Kidney (tissue), 14 donors: ENCODE data around the gene PEAK3. TPM values are rescaled to one million over a fixed set of nuclear protein-coding genes. Genes with fewer than 3 reads are reported as not detected.
A peak's percentile ranks its signal among the peaks of the same experiment; 100 is the strongest.

ENCODE experiments used
- DNase-seq, 5 donors: peaks; one replicate each; pipeline ENCODE4 v3.0.0-alpha.2; 2013 to 2020
- FAIRE-seq: peaks from 2 replicates; lab custom pipeline; 2012; peaks lifted over from hg19 to GRCh38; lab: Jason Lieb, UNC
- H3K27ac ChIP-seq, 2 donors: one replicate each; pipeline ENCODE4 v1.7.0; 2013; ENCODE audit warnings: low read depth in 2 of 2, low read length in 2 of 2, inconsistent platforms in 1 of 2
- H3K27me3 ChIP-seq: one replicate; pipeline ENCODE4 v1.7.1; 2013; ENCODE audit warnings: low read length, inconsistent platforms; ENCODE audit not compliant: control insufficient read depth, insufficient read depth
- H3K36me3 ChIP-seq, 3 donors: one replicate each; pipeline versions ENCODE4 v1.7.0 to v1.7.1; 2013; ENCODE audit warnings: low read length in 3 of 3, control low read depth in 1 of 3, inconsistent platforms in 1 of 3; ENCODE audit not compliant: insufficient read depth in 3 of 3, control insufficient read depth in 2 of 3
- H3K4me1 ChIP-seq, 3 donors: one replicate each; pipeline versions ENCODE4 v1.7.0 to v1.7.1; 2013; ENCODE audit warnings: low read length in 3 of 3, inconsistent platforms in 1 of 3, low read depth in 1 of 3; ENCODE audit not compliant: control insufficient read depth in 2 of 3, insufficient read depth in 2 of 3
- H3K4me3 ChIP-seq, 3 donors: one replicate each; pipeline versions ENCODE4 v1.7.0 to v1.8.1; 2013; ENCODE audit warnings: low read length in 3 of 3, control low read depth in 1 of 3, inconsistent platforms in 1 of 3
- H3K9ac ChIP-seq, 3 donors: one replicate each; pipeline versions ENCODE4 v1.7.0 to v1.7.1; 2013; ENCODE audit warnings: low read length in 3 of 3, control low read depth in 1 of 3, inconsistent platforms in 1 of 3
- H3K9me3 ChIP-seq, 3 donors: one replicate each; pipeline versions ENCODE4 v1.7.0 to v1.7.1; 2013; ENCODE audit warnings: low read length in 3 of 3, control low read depth in 1 of 3, inconsistent platforms in 1 of 3; ENCODE audit not compliant: control insufficient read depth in 2 of 3, insufficient read depth in 1 of 3
- intact Hi-C: fragments of 100-400 bp; cut with DNase I; formaldehyde crosslinking; loops from one replicate; pipeline ENCODE4 v1.11.1; 2022
- polyA plus RNA-seq: library from polyadenylated mRNA; stranded (reverse); fragments of 350-450 nt; fragmentation: Illumina TruSeq; extraction: RNeasy Lipid Tissue Mini Kit (QIAGEN cat#74804); gene quantifications from one replicate; pipeline ENCODE4 v1.2.3, GENCODE V29; 2014; ENCODE audit warnings: low read depth, low replicate concordance; ENCODE audit not compliant: insufficient read depth
- total RNA-seq: library from RNA; stranded (reverse); fragmentation: NEBNext Ultra II Directional; extraction: Animal tissue kit (Norgen Biotek cat#: 25700); gene quantifications from one replicate; pipeline ENCODE4 v1.2.1, GENCODE V29; 2021
- TF ChIP-seq, protein P1 (sequence below): IDR thresholded peaks from 3 replicates; pipeline ENCODE4 v1.5.1; 2012; ENCODE audit warnings: mild to moderate bottlenecking, moderate library complexity, borderline replicate concordance; ENCODE audit not compliant: insufficient read depth; ENCODE audit errors: extremely low read depth
- donor health status: control.
- donor health status: control.
- donor health status: control.
- donor health status: control.
- donor health status: control.
- donor health status: DM: yes; HTN: yes; CAD: no.
- donor health status: Normal renal cell carcinoma (clear cell type).

Gene PEAK3
- total and polyA plus RNA-seq, 2 donors from 2014 or later: 2.1 TPM; not detected in 1

DNA sequence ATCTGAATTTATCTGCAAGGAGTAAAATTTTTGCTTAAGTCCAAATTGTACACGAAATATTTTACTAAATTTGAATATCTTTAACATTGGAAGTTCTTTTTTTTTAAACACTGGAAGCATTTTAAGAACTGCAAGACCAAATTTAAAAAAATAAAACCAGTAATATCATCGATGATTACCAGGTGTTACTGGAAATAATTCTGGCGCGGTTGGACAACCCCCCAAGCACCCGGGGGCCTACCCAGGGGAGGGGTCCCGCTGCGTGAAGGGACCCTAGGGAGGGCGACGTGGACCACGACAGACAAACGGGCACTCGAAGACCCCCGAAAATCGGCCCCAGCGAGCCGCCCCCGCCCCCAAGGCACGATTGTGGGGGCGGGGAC lies 13.1 kb downstream of the PEAK3 start:
- peak overlapping the region; percentile 54 to 77 (median 56) for H3K4me3 ChIP-seq
- H3K36me3 ChIP-seq: peaks cover 0 to 14% (median 0%) of the 10 kb centered on the region in 3 donors
- no peak overlapping the region for H3K27ac ChIP-seq
- H3K9ac ChIP-seq: peak overlapping the region in 1 of 3 donors; percentile 22
- TF ChIP-seq, protein P1, sequence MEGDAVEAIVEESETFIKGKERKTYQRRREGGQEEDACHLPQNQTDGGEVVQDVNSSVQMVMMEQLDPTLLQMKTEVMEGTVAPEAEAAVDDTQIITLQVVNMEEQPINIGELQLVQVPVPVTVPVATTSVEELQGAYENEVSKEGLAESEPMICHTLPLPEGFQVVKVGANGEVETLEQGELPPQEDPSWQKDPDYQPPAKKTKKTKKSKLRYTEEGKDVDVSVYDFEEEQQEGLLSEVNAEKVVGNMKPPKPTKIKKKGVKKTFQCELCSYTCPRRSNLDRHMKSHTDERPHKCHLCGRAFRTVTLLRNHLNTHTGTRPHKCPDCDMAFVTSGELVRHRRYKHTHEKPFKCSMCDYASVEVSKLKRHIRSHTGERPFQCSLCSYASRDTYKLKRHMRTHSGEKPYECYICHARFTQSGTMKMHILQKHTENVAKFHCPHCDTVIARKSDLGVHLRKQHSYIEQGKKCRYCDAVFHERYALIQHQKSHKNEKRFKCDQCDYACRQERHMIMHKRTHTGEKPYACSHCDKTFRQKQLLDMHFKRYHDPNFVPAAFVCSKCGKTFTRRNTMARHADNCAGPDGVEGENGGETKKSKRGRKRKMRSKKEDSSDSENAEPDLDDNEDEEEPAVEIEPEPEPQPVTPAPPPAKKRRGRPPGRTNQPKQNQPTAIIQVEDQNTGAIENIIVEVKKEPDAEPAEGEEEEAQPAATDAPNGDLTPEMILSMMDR: no peak
- FAIRE-seq (no peak), DNase-seq (no peak)
- H3K27me3 ChIP-seq: no peaks in the 10 kb centered on the region
- peaks cover 0 to 20% (median 4%) of the 10 kb centered on the region in 3 donors for H3K4me1 ChIP-seq
- H3K9me3 ChIP-seq: no peaks in the 10 kb centered on the region
- intact Hi-C loops: no loop called here

DNA sequence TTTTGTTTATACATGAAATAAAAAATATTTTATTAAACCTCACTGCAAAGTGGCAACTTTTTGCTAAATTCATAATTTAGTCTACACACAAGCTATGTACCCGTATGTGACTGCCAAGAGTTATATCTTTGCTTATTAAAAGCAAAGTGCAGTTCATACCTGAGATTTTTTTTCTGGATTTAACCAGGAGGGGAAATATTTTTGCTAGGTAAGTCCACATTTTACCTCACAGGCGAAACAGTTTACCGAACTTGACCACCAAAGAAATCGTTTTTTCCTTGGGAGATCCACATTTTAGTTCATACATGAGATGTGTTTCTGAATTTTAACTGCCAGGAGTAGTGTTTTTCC lies 13.5 kb downstream of the PEAK3 start:
- H3K9me3 ChIP-seq: no peaks in the 10 kb centered on the region
- FAIRE-seq (no peak), DNase-seq (no peak)
- no peaks in the 10 kb centered on the region for H3K27me3 ChIP-seq
- peaks cover 0 to 18% (median 2%) of the 10 kb centered on the region in 3 donors for H3K4me1 ChIP-seq
- peaks cover 0 to 13% (median 0%) of the 10 kb centered on the region in 3 donors for H3K36me3 ChIP-seq
- intact Hi-C loops: no loop called here
- no peak overlapping the region for H3K27ac ChIP-seq
- TF ChIP-seq, protein P1: no peak
- H3K4me3 ChIP-seq: peak overlapping the region; percentile 54 to 77 (median 56)
- H3K9ac ChIP-seq: peak overlapping the region in 1 of 3 donors; percentile 22

DNA sequence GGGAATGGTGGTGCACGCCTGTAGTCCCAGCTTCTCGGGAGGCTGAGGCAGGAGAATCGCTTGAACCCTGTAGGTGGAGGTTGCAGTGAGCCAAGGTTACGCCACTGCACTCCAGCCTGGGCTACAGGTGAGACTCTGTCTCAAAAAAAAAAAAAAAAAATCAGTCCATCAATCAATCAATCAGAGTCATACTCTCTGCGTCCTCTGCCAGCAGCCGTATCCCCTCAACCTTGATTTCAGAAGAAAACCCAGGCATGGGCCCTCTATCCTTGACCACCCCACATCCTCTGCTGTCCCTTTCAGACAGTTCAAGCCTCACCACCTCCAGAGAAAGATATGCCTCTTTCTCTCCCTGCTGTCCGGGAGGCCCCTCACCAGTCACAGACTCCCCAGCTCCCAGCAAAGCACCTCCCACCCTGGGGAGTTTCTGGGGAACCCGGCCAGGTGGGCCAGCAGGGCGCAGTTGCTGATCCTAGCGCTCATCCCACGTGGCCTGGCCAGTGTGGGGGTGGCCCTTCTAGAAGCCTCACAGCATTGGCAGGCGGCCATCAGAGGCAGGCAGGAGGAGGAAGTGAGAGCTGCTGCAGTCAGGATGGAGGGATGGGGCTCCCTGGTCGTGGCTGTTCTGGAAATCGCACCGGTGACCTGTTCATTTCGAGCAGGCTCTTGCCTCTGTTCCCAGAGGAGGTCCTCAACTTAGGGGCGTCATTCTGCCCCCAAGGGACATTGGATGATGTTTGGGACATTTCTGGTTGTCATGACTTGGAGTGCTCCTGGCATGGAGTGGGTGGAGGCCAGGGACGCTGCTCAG lies 15.6 kb downstream of the PEAK3 start:
- Histone ChIP-seq H3K9me3 (no peaks in the 10 kb centered on the region), H3K36me3 (peaks cover 0 to 1% (median 0%) of the 10 kb centered on the region in 3 donors), H3K4me1 (peaks cover 0 to 6% (median 0%) of the 10 kb centered on the region in 3 donors), H3K4me3 (no peak overlapping the region), H3K9ac (no peak overlapping the region), H3K27ac (peak overlapping the region in 1 of 2 donors; percentile 85), H3K27me3 (no peaks in the 10 kb centered on the region)
- intact Hi-C loops: no loop called here
- FAIRE-seq: no peak
- TF ChIP-seq, protein P1: no peak
- peak in 3 of 5 donors; percentile 66 to 94 (median 84) for DNase-seq
